GM18499 (cell line): Measurements from ENCODE around the gene TRIB2.

Experiments used
- ATAC-seq: cut with Tn5 transposase; IDR thresholded peaks from one replicate; pipeline ENCODE4 v1.9.1; 2021; ENCODE audit warnings: moderate number of reproducible peaks; ENCODE audit not compliant: insufficient read depth, unreplicated experiment

The TRIB2 gene

DNA sequence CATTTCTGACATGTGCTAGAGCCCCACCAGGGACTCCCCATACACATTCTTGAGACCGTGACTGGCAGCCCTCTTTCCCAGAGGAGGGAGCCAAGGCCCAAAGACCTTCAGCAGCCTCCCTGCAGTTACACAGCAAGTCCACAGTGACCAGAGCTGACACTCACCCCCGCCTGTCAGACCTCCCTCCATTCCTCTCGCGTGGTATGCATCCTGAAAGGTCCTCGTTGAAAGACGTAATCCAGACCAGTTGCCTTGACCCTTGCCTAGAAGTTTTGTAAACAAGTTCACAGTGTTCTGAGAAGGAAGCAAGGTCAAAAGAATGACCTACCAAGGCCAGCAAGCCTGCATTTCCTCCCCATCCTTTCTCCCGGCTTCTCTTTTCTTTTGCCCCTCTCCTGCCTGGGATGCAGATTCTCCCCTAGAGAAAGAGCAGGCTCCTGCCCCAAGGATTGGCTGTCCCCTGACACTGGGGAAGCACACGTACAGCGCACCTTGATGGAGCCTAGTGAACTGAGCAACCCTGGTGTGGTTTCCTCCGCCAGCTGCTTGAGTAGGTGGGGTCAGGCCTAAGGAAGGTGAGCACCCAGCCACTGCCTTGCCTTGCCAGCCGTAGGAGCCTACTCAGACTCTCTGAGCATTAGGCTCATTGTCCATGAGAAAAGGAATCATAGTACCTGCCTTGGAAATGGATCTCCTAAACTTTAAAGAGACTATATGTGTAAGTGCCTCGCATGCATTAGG is 18.3 kb downstream of the TRIB2 start:
- no peak for ATAC-seq

GRCh38 chr2:12737297-12737696 is 20.6 kb downstream of the TRIB2 start:
- no peak for ATAC-seq

DNA sequence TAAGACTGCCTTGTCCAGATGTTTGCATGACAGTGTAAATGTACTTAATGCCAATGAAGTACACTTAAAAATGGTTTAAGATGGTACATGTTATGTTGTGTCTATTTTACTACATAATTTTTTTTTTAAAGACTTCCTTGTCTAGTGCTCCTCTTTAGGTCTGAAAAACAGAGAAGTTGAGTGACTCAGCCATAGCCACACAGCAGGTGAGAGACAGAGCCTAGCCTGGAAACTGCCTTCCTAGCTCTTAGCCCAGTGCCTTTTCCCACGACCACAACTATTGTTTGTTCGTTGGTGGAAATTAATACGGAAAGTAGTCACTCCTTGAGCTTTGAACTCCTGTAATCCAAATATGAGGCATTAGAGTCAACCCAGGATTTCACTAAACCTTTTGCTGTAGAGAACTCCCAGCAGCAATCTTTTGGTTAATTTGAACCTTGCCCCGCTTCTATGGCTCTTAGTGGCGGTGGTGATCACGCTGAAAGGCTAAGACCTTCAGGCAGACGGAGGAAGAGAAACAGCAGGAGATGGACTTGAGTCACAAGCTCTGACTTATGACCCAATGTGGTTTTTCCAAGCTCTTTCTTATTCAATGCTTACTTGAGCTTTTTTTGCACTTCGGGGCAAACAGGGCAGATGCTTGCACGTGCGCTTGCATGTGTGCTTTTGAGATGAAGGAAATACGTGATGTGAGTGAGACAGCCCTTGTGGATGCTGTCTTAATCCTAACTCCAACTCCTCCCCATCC is 21.2 kb downstream of the TRIB2 start:
- ATAC-seq: no peak

DNA sequence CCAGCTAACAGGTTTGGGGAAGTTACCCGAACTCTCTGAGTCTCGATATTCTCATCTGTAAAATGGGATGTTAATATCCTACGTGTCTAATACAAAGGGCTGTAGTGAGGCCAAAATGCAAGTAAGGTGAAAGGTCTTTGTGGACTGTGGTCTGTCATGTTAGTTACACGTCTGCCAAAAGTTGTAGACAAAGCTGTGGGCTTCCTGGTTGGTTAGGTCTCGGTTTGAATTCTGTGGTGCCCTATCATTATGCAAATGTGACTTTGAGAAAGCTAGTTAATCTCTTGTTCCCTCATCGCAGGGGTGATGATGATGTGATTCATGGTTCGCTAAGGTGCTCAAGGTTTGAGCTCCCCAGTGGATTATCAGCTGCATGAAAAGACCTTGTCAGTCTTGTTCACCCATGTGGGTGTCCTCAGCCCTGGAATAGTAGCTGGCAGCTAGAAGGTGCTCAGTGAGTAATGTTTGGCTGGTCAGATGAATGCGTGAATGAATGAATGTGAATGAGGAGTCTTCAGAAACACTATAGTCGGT is 23.1 kb downstream of the TRIB2 start:
- ATAC-seq: no peak

DNA sequence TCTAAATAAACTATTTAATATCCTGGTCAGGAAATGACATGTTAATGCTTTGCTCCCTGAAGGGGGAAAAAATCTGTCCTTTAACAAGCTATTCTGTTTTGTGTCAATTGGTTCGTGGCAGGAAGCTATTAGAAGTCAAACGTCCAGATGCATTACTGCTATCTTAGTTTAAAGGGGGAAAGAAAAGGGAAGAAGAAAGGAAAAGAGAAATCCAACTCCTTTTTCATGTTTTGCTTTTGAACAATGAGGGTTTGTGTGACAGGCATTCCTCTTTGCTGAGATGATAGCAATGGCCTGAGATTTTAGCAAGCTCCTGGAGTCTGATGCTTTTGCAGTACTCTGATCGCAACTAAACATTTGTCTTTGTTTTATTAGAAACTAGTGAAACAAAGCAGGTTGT is 24.6 kb downstream of the TRIB2 start:
- no peak for ATAC-seq

GRCh38 chr2:12742891-12743290 is 26.2 kb downstream of the TRIB2 start:
- ATAC-seq: no peak

DNA sequence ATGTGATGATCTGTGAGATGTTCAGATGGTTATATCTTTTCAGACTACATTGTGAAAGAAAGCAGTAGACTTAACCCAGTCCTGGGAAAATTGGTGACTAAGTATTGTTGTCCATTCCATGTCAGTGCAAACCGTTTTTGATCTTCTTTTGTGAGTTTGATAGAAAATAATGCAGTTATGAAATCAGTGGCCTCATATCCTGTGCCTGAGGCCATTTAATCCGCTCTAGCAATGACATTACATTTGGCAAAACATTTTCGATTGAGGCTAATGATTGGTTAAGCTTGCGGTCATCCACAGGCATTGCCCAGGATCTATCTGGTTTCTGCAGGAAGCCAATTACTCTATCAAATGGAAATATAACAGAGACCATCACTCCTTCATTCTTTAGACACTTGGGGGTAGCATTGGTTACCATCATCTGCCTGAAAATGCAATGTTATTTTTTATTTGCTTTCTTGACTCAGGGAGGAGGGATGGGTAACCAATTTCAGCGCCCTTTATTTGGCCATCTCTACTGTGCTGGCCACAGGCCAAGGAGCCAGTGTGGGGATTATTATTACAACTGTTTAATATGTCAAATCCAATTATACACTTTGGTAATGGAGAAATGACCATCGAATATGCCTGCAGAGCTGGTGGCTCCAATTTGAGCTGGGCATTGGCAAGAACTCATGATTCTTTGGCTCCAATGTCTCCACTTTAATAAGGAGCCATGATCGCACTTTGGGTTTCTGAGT is 33.6 kb downstream of the TRIB2 start:
- ATAC-seq: no peak

- ATAC-seq: no peak
These were observed 37.9 kb downstream of the TRIB2 start for GRCh38 chr2:12754643-12755042.

- no peak for ATAC-seq
These were observed 38.6 kb downstream of the TRIB2 start for GRCh38 chr2:12755384-12755783.

- no peak for ATAC-seq
These were observed 42.5 kb downstream of the TRIB2 start for GRCh38 chr2:12759248-12759647.

DNA sequence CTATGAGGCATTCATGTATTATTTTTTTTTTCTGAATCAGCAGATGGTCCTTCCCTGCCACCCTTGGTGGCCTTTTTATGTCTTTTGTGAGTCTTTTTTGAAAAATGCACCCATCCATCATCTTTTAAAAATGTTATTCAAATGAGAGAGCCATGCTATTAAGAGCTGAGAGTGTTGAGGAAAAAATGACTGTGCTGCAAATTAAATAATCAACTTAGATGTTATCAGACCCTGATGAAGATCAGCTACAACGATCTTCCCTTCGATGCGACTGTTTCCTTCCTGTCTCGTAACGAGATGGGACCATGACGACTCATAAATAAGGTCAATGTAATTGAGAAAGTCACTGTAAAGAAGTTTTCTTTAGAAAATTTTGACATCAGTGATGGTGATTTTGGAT is 44.4 kb downstream of the TRIB2 start:
- ATAC-seq: no peak

- no peak for ATAC-seq
These were observed 45.6 kb downstream of the TRIB2 start for GRCh38 chr2:12762337-12762736.

DNA sequence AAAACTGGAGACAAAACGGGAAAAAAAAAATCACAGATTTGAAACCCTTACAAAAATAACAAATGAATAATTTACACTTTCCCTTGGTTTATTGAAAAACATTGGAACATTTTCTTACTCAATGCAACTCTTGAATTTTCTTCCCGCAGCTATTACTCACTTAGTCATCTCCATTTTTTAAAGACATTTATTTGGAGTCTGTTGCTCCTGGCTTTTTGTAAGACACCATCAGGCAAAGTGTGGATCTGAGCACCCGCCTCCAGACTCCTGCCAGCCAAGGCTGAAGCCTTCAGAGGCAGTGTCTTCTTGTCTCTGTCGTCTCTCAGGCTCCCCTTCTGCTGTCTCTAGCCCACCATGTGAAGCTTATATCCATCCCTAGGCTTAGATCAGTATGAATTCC is 46.2 kb downstream of the TRIB2 start:
- no peak for ATAC-seq

- ATAC-seq: no peak
These were observed 46.8 kb downstream of the TRIB2 start for GRCh38 chr2:12763486-12763885.

DNA sequence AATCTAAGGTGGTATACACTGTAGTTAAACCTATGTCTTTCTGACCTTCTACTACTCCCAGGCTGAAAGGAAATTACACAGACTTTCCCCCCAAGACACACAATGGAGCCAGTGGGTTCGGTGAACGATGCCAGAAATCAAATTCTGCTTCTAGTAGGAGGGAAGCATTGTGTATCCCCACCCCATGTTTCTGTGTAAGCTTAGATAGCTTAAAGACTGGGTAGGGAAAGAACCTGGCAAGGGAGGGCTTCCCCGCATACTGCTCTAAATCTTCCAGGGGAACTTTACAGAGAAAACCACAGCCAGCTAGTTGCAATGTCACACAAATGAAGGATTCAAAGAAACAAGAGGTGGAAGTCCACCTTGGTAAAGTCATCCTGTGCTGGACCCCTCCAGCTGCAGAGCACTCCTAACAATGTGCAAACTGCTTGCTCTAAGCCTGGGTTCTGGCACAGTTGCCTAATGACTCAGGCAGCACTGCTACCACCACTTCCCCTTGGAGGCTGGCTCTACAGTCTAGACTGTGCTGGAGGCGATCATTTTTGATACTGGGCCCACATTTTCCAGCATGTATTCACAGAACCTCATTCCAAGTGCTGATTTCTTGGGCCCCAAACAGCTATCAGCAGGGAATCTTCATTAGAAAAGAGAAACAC is 47.5 kb downstream of the TRIB2 start:
- no peak for ATAC-seq

GRCh38 chr2:12764849-12765605 is 48.3 kb downstream of the TRIB2 start:
- no peak for ATAC-seq

DNA sequence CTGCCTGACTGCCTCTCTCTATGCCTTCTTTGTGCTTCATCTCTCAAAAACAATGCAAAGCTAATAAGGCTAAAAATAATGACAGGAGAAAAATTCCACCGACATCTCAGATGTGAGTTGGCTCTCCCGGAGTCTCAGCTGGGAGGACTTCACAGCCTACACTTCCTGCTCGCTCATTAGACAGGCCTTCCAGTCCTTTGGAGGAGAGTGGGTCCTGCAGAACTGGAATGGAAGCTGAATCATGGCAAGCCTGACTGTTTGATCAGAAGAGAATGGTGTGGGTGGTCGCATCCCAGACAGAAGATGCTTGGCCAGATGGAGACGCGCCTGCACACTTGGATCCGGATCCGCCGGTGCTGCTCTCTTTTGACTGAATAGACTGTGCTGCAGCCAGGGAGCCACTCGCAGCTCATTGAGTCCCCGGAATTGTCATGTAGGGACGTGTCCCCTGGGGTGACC is 49.7 kb downstream of the TRIB2 start:
- no peak for ATAC-seq

- no peak for ATAC-seq
These were observed 50.8 kb downstream of the TRIB2 start for GRCh38 chr2:12767541-12767940.

GRCh38 chr2:12767996-12768624 is 51.4 kb downstream of the TRIB2 start:
- ATAC-seq: no peak
